Posterior cingulate gyrus (tissue), 11 donors: ENCODE results near the gene ARHGAP6.

Experiments used
- DNase-seq, 10 donors: peaks; one replicate each; pipeline versions ENCODE4 v3.0.0 to v3.0.0-alpha.2; 2020 to 2021; ENCODE audit warnings: mixed read lengths in 3 of 10
- intact Hi-C: fragments of 100-400 bp; cut with DNase I; formaldehyde crosslinking; loops from one replicate; pipeline ENCODE4 v1.15.1; 2023

The ARHGAP6 gene

DNA sequence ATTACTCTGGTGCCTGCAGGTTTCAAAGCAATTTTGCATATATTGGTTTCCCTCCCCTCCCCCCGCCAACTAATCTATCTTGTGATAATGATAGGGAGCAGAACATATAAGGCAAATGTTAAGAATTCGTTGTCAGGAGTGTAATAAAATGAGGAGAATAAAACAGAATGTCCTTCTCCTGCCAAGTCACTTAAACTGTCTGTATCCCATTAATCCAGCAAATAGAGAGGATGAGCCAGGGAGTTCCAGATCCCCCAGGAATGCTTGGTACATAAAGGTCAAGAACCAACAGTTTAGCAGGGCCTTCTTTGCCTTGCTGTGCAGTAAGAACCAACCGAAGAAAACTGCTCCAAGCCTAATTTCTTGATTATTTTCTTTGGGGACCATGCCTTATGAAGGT is 231.1 kb downstream of the ARHGAP6 start:
- no peak for DNase-seq
- intact Hi-C loops: no loop called here

- no peak for DNase-seq
- intact Hi-C loops: no loop called here
These were observed 233.9 kb downstream of the ARHGAP6 start for GRCh38 chrX:11431786-11432185.

DNA sequence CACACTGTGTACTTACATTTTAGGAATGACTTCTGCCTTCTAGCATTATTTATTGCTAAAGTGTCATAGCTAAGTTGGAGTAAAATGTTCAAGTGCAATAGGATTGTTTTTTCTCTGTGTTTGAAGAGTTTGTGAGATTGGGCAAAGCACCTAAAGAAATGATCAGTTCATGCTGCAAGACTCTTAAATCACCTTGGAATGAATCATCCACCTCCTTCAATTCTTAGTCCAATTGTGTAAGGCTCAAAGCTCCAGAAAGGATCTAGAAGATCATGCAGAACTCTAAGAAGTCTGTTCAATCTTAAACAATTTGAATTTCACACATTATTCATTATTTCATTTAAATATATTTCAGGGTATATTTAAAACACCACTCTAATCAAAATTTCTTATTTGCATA is 235.4 kb downstream of the ARHGAP6 start:
- intact Hi-C loops: no loop called here
- no peak for DNase-seq

DNA sequence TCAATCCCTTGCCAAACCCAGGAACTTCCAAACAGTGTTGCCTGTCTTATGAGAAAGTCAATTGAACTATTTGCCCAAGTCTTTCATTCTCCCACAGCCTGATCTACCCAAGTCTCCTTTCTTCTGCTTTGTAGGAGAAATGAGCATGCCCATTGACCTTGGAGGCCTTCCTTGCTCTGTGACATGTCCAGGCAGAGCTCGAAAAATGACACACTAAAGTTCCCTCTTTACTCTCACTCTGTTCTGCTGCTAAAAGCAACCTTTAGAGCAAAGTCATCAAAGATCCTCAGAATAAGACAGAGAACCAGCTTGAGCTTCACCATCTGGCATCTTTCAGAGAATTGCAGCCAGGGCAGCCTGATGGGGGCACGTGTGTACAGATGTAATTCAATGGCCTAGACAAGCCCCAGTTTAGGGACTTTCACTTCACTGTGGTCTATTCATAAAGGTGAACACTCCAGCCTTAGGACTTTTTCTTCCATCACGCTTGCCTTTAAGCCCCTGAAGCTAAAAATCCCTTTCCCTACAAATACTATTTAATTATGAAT is 236.1 kb downstream of the ARHGAP6 start:
- DNase-seq: no peak
- intact Hi-C loops: no loop called here

DNA sequence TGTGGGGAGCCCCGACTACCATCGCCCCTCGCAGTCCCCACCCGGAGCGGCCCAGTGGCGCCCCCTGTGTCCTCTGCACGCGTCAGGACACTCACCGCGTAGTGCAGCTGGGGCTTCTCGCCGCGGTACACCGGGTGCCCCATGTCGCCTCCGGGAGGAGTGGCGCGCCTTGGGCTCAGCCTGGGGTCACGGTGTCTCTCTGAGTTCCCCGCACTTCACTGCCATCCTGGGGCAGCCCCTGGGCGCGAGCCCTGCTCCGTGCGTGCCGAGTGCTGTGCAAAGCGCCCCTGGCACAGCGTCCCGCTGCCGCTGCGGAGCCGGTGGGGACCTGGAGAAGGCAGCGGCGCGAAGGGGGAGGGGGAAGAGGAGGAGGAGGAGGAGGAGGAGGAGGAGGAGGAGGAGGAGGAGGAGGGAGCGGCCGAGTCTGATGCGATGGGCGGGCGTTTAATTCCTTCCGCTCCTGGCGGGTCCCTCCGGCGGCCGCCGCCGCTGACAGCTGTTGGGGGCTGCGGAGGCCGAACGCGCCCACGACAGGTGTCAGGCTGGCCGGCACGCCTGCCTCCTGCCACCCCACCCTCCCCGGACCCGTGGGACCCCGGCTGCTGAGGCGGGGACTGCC is 238.2 kb downstream of the ARHGAP6 start:
- intact Hi-C loops: no loop called here
- DNase-seq: peak in 5 of 10 donors; percentile 5 to 84 (median 76)

GRCh38 chrX:11426712-11427452 is 238.8 kb downstream of the ARHGAP6 start:
- intact Hi-C loops: no loop called here
- DNase-seq: peak in 1 of 10 donors; percentile 48

- intact Hi-C loops: no loop called here
These were observed 240.6 kb downstream of the ARHGAP6 start for GRCh38 chrX:11424903-11425674.

GRCh38 chrX:11423949-11424348 is 241.8 kb downstream of the ARHGAP6 start:
- intact Hi-C loops: no loop called here

More at GRCh38 chrX:11424903-11425674, 240.6 kb downstream of the ARHGAP6 start:
- no peak for DNase-seq

GRCh38 chrX:11423362-11423818 is 242.3 kb downstream of the ARHGAP6 start:
- peak in 1 of 10 donors; percentile 16 for DNase-seq
- intact Hi-C loops: no loop called here

More at GRCh38 chrX:11423949-11424348, 241.8 kb downstream of the ARHGAP6 start:
- DNase-seq: no peak

- intact Hi-C loops: no loop called here
- no peak for DNase-seq
These were observed 243.2 kb downstream of the ARHGAP6 start for GRCh38 chrX:11422525-11422857.

DNA sequence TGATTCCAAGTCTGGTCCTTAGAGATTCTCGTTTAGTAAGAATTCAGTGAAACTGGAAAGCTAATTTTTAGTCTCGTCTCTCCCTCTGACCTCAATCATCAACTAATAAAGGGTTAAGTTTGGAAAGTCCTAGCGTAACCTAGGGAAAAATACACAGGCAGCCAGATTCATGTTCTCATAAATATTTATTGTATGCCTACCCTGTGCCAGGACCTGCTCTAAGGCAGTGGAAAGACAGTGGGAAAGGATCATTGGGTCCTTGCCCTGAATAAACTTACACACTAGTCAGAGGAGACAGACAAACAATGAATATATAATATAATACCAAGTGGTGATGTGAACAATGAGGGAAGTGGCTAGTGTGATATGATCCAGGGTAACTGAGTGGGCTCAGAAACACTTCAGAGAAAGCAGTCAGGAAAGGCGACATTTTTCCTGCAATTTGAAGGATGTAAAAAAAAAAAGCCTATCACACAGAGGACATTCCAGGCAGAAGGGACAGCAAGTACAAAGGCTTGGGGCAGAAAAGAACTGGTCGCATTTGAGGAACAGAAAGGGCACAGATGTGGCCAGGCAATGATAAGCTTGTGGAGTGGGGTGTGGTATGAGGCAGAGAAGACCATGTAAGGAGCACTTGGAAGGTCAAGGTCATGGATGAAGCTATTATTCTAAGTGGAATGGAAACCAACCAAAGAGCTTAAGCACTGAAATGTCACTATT is 243.8 kb downstream of the ARHGAP6 start:
- intact Hi-C loops: no loop called here
- no peak for DNase-seq

DNA sequence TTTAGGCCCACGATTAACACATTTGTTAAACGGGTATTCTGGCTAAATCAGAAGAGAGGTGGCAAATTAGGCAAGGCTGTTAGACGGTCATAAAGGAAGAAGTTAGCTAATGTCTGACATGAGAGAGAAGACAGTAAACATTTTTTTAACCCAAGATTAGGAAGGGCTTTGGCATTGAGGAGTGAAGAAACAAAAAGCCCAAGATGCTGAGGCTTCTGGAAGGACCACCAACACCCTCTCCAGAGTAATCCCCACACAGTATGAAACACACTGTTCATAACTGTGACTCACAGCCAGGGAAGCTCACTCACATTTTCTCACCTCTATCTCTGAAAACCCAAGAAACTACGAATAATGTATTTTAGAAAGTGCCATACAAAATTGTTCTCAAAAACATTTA is 244.9 kb downstream of the ARHGAP6 start:
- intact Hi-C loops: no loop called here

GRCh38 chrX:11419102-11419501 is 246.6 kb downstream of the ARHGAP6 start:
- DNase-seq: no peak

More for the DNA sequence above, 244.9 kb downstream of the ARHGAP6 start:
- DNase-seq: no peak

DNA sequence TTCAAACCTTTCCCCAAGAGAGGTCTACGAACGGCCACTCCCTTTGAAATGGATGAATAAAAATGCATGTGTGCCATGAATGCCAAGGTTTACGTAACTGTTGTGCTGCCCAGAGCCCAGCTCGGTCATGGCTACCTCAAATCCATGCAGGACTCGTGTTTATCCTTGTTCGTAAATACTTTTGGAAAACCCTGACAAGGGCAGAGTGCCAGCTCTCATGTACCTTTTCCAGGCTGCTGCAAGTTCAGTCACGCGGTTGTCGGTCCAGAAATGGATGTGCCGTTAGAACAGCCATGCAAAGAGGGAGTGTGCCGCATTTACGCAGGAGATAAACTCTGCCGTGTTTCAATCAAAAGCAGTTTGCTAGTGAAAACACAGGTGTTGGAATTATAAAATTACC is 249.1 kb downstream of the ARHGAP6 start:
- no peak for DNase-seq
- intact Hi-C loops: no loop called here

More at GRCh38 chrX:11419102-11419501, 246.6 kb downstream of the ARHGAP6 start:
- intact Hi-C loops: no loop called here

- intact Hi-C loops: no loop called here
- DNase-seq: no peak
These were observed 251.6 kb downstream of the ARHGAP6 start for GRCh38 chrX:11414091-11414490.

GRCh38 chrX:11412715-11413623 is 252.8 kb downstream of the ARHGAP6 start:
- intact Hi-C loops: no loop called here
- DNase-seq: no peak

GRCh38 chrX:11409957-11410356 is 255.8 kb downstream of the ARHGAP6 start:
- intact Hi-C loops: no loop called here
- DNase-seq: no peak

GRCh38 chrX:11408783-11409182 is 256.9 kb downstream of the ARHGAP6 start:
- DNase-seq: no peak
- intact Hi-C loops: no loop called here

- no peak for DNase-seq
- intact Hi-C loops: no loop called here
These were observed 257.7 kb downstream of the ARHGAP6 start for GRCh38 chrX:11408109-11408405.
